A172 (cell line): ENCODE results near the gene SMIM11. TPM values are rescaled to one million over a fixed set of nuclear protein-coding genes. Genes with fewer than 3 reads are reported as not detected.
"Not testable (repeated sequence)": the region's sequence is repeated elsewhere in the genome, so short reads cannot be mapped to it uniquely, and the experiment has no call there.

Source experiments
- DNase-seq: peaks from one replicate; pipeline ENCODE4 v3.0.0-alpha.2; 2015; ENCODE audit warnings: low spot score
- total RNA-seq: library from RNA; depleted of rRNA; stranded (reverse); fragments of >200 nt; shearing (Covaris generic); gene quantifications from 2 replicates; pipeline ENCODE4 v1.2.3, GENCODE V29; 2014

SMIM11 gene
- total RNA-seq, 1 experiment from 2014 or later, result 3.4 TPM

DNA sequence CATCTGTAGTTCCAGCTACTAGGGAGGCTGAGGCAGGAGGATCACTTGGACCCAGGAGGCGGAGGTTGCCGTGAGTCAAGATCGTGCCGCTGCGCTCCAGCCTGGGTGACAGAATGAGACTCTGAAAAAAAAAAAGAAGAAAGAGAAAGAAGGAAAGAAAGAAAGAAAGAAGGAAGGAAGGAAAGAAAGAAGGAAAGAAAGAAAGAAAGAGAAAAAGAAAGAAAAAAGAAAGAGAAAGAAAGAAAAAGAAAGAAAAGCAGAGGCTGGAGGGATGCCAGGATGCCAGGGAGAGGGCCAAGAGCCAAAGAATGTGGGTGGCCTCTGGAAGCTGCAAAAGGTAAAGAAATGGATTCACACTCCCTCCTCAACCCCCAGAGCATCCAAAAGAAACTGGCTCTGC is 19.7 kb upstream of the SMIM11 start:
- no peak for DNase-seq

GRCh38 chr21:34357889-34358288 is 17.4 kb upstream of the SMIM11 start:
- DNase-seq, result no peak

- no peak for DNase-seq
These were observed 16.4 kb upstream of the SMIM11 start for GRCh38 chr21:34358866-34359265.

- no peak for DNase-seq
These were observed 14.6 kb upstream of the SMIM11 start for GRCh38 chr21:34360488-34361241.

- no peak for DNase-seq
These were observed 13.2 kb upstream of the SMIM11 start for GRCh38 chr21:34362136-34362444.

GRCh38 chr21:34362670-34363069 is 12.6 kb upstream of the SMIM11 start:
- DNase-seq, result no peak

DNA sequence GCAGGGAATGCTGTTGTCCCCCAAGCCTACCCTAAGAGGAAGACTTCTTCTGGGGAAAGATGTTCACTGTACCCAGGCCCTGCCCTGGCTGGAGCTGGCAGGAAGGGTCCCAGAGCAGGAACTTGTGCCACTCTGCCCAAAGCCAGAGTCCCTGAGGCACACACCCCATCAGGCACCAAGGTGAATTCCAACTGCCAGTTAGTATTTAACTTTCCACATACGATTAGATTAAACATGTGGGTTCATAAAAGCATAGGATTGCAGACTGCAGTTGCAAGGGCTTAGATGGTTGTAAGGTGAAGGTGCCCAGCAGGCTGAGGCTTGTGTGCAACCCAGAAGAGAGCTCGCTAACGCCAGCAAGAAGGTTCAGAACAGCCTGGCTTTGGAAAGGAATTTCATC is 11.6 kb upstream of the SMIM11 start, which contains the start of gene KCNE2:
TSS of gene KCNE2 (plus strand) at position 274 of the 400 bp plus-strand sequence. CDS start 6,473 bp downstream, outside the sequence.
- no peak for DNase-seq

GRCh38 chr21:34364921-34365320 is 10.4 kb upstream of the SMIM11 start:
- no peak for DNase-seq

- DNase-seq, result no peak
These were observed 9.5 kb upstream of the SMIM11 start for GRCh38 chr21:34365809-34366208.

DNA sequence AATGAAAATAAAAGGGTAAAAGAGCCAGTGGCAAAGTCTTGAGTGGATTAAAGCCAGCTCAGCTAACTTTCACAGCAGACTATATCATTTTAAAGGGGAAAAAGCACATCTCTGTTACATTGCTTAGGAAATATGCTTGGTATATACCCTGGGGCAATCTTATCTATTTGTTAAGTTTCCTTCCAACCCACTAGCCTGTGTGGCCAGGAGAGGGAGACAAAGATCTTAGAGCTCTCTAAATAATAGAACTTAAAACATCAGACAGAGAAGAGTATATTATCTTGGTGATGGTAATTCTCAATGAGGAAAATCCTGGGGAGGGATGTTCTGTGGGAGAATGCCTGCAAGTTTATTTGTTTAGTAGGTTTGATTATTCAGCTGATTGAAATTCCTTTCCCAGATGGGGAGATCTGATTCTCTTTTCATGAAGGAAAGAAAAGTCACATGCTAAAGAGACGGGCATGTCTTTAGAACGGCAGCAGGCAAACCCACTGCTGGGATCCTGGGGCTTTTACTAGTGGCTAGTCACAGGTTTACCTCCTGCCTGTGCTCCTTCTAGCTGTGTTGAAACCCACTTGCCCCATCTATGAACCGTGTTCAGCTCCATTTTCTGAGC is 7.9 kb upstream of the SMIM11 start:
- DNase-seq, result peak; percentile 78

- DNase-seq, result no peak
These were observed 5.6 kb upstream of the SMIM11 start for GRCh38 chr21:34369741-34370140.

GRCh38 chr21:34372321-34372720 is 3.0 kb upstream of the SMIM11 start:
- no peak for DNase-seq

GRCh38 chr21:34374462-34374861 is 845 bp upstream of the SMIM11 start:
- DNase-seq, result not testable (repeated sequence)

GRCh38 chr21:34375619-34375972 is 289 bp downstream of the SMIM11 start:
- DNase-seq, result not testable (repeated sequence)

DNA sequence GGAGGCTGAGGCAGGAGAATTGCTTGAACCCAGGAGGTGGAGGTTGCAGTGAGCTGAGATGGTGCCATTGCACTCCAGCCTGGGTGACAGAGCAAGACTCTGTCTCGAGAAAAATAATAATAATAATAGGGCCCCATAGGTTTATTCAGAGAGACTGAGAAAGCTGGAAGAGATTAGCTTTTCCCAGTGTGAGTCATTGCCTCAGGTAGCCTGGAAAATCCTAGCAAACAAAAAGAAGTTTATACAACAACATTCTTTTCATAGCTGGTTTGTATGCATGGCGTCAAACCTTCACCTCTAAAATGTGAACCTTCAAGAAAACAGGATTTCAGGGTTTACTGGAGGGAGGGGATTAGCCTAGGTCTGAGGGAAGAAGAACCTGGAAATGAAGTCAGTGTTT is 7.8 kb downstream of the SMIM11 start:
- DNase-seq, result not testable (repeated sequence)

GRCh38 chr21:34383724-34384415 is 8.6 kb downstream of the SMIM11 start:
- DNase-seq, result not testable (repeated sequence)

- DNase-seq, result not testable (repeated sequence)
These were observed 25.2 kb downstream of the SMIM11 start for GRCh38 chr21:34400522-34400921.

GRCh38 chr21:34404742-34405141 is 29.4 kb downstream of the SMIM11 start:
- DNase-seq, result not testable (repeated sequence)

GRCh38 chr21:34405686-34406085 is 30.4 kb downstream of the SMIM11 start:
- DNase-seq, result not testable (repeated sequence)

DNA sequence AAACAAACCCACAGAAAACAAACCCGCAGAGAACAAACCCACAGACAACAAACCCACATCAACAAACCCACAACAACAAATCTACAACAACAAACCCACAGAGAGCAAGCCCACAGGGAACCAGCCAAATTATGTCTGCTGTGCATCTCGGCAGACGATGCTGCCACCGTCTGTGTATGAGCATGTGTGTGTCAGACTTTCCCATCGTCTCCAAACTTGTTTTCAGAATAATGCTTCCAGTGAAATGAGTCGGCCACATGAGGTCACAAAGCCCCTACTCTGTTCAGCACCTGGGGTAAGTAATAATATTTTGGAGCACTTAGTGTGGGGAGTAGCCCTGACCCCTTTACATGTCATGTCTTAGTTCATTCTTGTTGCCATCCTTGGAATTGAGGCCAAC is 30.8 kb downstream of the SMIM11 start:
- not testable (repeated sequence) for DNase-seq

DNA sequence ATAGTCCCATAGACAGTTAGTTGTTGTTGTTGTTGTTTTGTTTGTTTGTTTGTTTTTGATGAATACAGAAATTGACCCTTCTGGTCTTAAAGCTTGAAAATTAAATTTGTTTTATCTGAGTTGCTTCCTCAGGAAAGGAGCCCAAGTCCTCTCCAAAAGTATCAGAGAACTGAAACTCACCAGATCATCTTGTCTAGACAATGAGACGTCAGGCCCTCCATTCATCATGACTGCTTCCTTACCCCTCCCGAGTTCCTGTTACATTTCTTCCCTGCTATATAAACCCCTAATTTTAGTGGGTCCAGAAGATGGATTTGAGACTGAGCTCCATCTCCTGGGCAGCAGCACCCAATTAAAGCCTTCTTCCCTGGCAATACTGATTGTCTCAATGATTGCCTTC is 31.4 kb downstream of the SMIM11 start:
- DNase-seq, result not testable (repeated sequence)

- not testable (repeated sequence) for DNase-seq
These were observed 32.0 kb downstream of the SMIM11 start for GRCh38 chr21:34407294-34407693.
